Rectal smooth muscle tissue (tissue), 1 donor: ENCODE measurements around the gene HNRNPR.
"Not testable (repeated sequence)": the region's sequence is repeated elsewhere in the genome, so short reads cannot be mapped to it uniquely, and the experiment has no call there.

Experiments
- H3K27ac ChIP-seq: one replicate; pipeline ENCODE4 v1.7.0; 2013; ENCODE audit warnings: low read depth, low read length, inconsistent platforms
- H3K27me3 ChIP-seq: one replicate; pipeline ENCODE4 v1.7.0; 2013; ENCODE audit warnings: low read length; ENCODE audit not compliant: control insufficient read depth, insufficient read depth
- H3K36me3 ChIP-seq: one replicate; pipeline ENCODE4 v1.7.0; 2013; ENCODE audit warnings: low read length; ENCODE audit not compliant: control insufficient read depth, insufficient read depth
- H3K4me1 ChIP-seq: one replicate; pipeline ENCODE4 v1.7.0; 2013; ENCODE audit warnings: low read length; ENCODE audit not compliant: control insufficient read depth, insufficient read depth
- H3K4me3 ChIP-seq: one replicate; pipeline ENCODE4 v1.7.0; 2013; ENCODE audit warnings: low read length
- H3K9ac ChIP-seq: one replicate; pipeline ENCODE4 v1.7.0; 2013; ENCODE audit warnings: low read length

HNRNPR gene

DNA sequence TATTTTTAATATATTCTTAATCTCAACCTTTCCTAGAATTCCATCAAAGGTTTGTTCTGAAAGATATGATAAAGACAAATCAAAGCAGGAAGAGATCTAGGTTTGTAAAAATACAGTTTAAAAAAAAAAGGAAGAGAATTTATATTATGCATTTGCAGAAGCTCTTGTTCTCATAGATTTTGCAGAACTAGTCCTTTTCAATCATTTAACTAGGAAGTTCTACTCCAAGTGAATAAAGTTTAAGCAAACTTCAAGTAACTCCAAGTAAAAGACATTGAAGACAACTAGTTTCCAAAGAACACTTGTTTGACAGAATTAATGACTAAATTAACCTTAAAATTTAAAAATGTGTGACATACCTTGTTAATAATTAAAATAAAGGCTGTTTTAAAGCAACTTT, 55.9 kb downstream of the HNRNPR start:
- Histone ChIP-seq H3K36me3 (no peaks in the 10 kb centered on the region), H3K9ac (no peak overlapping the region), H3K27ac (no peak overlapping the region), H3K27me3 (no peaks in the 10 kb centered on the region), H3K4me1 (no peaks in the 10 kb centered on the region), H3K4me3 (no peak overlapping the region)

DNA sequence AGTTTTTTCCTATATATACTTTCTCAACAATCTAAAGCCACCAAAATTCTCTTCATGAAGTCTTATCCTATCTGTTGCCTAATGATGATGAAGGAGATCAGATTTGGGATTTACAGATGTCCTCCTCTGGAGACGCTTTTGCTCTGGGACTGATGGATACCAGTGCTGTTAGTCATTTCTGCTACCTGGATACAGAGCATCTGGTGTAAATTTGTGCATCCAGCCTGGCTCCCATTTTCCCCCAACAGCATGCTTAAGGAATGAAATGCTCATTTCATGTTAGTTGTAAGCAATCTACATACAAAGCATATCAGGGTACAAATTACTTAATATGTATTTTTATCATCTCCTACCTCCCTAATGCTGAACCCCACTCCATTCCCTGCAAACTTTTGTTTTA, 57.7 kb downstream of the HNRNPR start:
- no peaks in the 10 kb centered on the region for H3K36me3 ChIP-seq
- H3K27ac ChIP-seq, result no peak overlapping the region
- H3K4me3 ChIP-seq, result no peak overlapping the region
- no peaks in the 10 kb centered on the region for H3K27me3 ChIP-seq
- no peaks in the 10 kb centered on the region for H3K4me1 ChIP-seq
- H3K9ac ChIP-seq, result no peak overlapping the region

DNA sequence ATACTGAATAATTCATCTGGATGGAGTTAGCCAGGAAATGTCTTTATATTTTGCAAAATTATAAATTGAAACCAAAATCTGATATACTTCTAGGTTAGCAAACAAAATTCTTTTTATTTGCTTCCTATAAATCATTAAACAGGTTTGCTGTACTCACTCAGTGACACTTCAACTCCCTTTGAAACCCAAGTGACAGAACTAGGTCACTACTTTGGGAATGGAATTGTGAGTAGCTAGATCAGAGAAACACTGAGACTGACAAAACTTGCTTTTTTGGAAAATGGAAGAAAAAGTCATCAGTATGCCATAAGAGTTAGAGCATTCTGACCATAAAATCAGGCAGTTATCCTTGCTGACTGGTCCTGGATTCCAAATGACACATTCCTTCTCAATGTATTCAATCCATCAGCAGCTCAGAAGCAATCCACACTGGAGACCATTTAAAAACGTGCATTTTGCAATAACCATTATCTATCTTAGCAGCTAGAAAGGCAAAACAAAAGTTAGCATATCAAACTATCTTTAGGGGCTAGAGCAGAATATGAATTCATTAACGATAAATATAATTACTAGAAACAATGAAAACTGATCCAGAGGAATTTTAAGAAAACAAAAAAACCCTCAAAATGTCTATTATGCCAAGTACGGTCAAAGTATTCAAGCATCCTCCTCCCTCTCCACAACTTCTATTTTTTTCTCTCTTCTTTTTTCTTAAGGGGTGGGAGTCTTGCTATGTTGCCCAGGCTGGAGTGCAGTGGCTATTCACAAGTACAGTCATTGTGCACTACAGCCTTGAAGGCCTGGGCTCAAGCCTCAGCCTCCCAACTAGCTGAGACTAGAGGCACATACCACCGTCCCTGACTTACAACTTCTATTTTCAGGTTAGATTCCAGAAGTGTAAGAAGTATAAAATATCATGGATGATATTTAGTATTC, 60.1 kb downstream of the HNRNPR start:
- no peak overlapping the region for H3K9ac ChIP-seq
- no peaks in the 10 kb centered on the region for H3K27me3 ChIP-seq
- no peak overlapping the region for H3K4me3 ChIP-seq
- no peak overlapping the region for H3K27ac ChIP-seq
- peaks cover 4% of the 10 kb centered on the region for H3K36me3 ChIP-seq
- H3K4me1 ChIP-seq, result no peaks in the 10 kb centered on the region

DNA sequence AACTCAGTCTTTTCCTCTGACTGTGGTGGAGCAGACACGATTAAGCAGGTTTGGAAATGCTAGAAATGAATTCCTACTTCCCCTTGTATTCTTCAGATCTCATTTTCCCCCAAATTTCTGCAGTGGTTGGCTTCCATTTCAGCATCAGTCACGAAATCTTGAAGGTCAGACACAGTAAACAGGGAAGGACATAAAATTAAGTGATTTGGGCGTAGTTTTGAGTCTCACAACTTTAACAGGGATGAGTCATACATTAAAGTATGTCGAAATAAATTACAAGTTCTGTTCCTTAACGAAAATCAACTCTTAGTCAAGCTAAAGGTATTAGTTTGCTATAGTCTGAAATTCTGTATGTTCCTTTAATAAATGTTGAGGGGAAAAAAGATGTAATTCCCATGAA, 61.1 kb downstream of the HNRNPR start:
- peaks cover 4% of the 10 kb centered on the region for H3K36me3 ChIP-seq
- no peak overlapping the region for H3K27ac ChIP-seq
- no peak overlapping the region for H3K9ac ChIP-seq
- H3K4me3 ChIP-seq, result no peak overlapping the region
- no peaks in the 10 kb centered on the region for H3K4me1 ChIP-seq
- no peaks in the 10 kb centered on the region for H3K27me3 ChIP-seq

DNA sequence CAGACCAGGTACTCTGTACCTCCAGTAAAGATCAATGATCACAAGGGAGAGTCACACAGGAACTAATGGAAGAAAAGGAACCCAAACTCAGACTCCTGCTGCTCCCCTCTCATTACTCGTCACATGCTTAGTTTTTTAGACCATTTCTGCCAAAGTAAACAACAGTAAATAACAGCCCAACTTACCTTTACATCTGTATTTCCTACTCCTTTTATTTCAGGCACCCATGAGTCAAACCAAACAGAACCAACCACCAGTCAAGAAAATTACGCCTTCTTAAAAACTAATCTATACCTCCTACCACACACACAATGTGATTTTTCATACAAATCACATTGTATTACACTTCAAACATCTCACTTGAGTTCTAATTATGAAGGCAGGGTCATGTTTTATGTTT, 65.4 kb downstream of the HNRNPR start:
- Histone ChIP-seq H3K36me3 (peaks cover 4% of the 10 kb centered on the region), H3K27ac (no peak overlapping the region), H3K4me3 (no peak overlapping the region), H3K27me3 (no peaks in the 10 kb centered on the region), H3K9ac (no peak overlapping the region), H3K4me1 (no peaks in the 10 kb centered on the region)

DNA sequence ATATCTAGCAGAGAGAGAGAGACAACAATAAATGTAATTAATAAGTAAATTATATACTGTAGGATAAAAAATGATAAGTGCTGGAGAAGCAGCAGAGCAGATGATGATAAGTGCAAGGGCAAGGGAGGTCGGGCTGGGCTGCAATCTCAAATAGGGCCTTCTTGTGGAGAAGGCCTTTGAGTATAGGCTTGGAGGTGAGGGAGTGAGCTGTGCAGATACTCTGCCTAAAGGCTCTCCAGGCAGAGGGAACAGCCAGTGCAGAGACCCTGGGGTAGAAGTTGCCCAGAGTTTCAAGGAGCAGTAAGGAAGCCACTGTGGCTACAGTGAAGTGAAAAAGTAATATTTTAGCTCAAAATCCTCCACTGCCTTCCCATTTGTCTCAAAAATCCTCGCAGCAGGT, 67.6 kb downstream of the HNRNPR start:
- Histone ChIP-seq H3K36me3 (peaks cover 4% of the 10 kb centered on the region), H3K27ac (no peak overlapping the region), H3K9ac (no peak overlapping the region), H3K4me1 (no peaks in the 10 kb centered on the region), H3K27me3 (no peaks in the 10 kb centered on the region), H3K4me3 (no peak overlapping the region)

DNA sequence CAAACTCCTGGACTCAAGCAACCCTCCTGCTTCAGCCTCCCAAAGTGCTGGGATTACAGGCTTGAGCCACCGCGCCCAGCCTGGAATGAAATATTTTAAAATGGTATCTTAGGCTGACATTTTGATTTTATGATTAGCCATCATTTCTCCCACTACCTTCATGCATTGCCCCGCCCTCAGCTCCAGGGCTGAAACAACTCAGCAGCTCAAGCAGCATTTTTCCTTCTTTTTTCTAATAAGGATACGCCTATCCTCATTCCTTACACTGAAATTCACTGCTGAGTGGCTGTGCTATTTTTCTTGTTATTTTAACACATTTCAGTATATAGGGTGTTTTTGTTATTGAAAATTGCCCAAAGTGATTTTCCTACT, 70.0 kb downstream of the HNRNPR start:
- H3K27ac ChIP-seq, result no peak overlapping the region
- H3K9ac ChIP-seq, result no peak overlapping the region
- H3K27me3 ChIP-seq, result no peaks in the 10 kb centered on the region
- H3K4me1 ChIP-seq, result no peaks in the 10 kb centered on the region
- no peaks in the 10 kb centered on the region for H3K36me3 ChIP-seq
- no peak overlapping the region for H3K4me3 ChIP-seq

GRCh38 chr1:23273450-23274133, 70.5 kb downstream of the HNRNPR start:
- H3K9ac ChIP-seq, result no peak overlapping the region
- no peak overlapping the region for H3K4me3 ChIP-seq
- H3K4me1 ChIP-seq, result no peaks in the 10 kb centered on the region
- no peak overlapping the region for H3K27ac ChIP-seq
- no peaks in the 10 kb centered on the region for H3K36me3 ChIP-seq
- H3K27me3 ChIP-seq, result no peaks in the 10 kb centered on the region

- H3K4me3 ChIP-seq, result no peak overlapping the region
- no peaks in the 10 kb centered on the region for H3K27me3 ChIP-seq
- no peaks in the 10 kb centered on the region for H3K4me1 ChIP-seq
Observed at GRCh38 chr1:23263380-23263887, 80.7 kb downstream of the HNRNPR start.

DNA sequence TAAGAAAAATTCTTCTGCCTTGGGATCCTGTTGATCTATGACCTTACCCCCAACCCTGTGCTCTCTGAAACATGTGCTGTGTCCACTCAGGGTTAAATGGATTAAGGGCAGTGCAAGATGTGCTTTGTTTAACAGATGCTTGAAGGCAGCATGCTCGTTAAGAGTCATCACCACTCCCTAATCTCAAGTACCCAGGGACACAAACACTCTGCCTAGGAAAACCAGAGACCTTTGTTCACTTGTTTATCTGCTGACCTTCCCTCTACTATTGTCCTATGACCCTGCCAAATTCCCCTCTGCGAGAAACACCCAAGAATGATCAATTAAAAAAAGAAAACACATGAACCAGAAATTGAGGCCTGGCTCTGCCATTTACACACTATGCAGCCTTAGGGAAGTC, 86.0 kb downstream of the HNRNPR start:
- H3K4me1 ChIP-seq, H3K9ac ChIP-seq, H3K27me3 ChIP-seq: not testable (repeated sequence)

More at GRCh38 chr1:23263380-23263887, 80.7 kb downstream of the HNRNPR start:
- Histone ChIP-seq H3K27ac (no peak overlapping the region), H3K36me3 (no peaks in the 10 kb centered on the region), H3K9ac (no peak overlapping the region)

DNA sequence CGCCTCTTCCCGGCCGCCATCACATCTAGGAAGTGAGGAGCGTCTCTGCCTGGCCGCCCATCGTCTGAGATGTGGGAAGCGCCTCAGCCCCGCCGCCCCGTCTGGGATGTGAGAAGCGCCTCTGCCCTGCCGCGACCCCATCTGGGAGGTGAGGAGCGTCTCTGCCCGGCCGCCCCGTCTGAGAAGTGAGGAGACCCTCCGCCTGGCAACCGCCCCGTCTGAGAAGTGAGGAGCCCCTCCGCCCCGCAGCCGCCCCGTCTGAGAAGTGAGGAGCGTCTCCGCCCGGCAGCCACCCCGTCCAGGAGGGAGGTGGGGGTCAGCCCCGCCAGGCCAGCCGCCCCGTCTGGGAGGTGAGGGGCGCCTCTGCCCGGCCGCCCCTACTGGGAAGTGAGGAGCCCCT, 86.7 kb downstream of the HNRNPR start:
- H3K9ac ChIP-seq, H3K27me3 ChIP-seq: not testable (repeated sequence)

More for the DNA sequence above, 86.0 kb downstream of the HNRNPR start:
- H3K27ac ChIP-seq, H3K4me3 ChIP-seq, H3K36me3 ChIP-seq: not testable (repeated sequence)

More for the DNA sequence above, 86.7 kb downstream of the HNRNPR start:
- not testable (repeated sequence) for H3K4me1 ChIP-seq, H3K36me3 ChIP-seq, H3K27ac ChIP-seq, H3K4me3 ChIP-seq
